ENCODE results near the gene DENND1B.

The DENND1B gene

DNA sequence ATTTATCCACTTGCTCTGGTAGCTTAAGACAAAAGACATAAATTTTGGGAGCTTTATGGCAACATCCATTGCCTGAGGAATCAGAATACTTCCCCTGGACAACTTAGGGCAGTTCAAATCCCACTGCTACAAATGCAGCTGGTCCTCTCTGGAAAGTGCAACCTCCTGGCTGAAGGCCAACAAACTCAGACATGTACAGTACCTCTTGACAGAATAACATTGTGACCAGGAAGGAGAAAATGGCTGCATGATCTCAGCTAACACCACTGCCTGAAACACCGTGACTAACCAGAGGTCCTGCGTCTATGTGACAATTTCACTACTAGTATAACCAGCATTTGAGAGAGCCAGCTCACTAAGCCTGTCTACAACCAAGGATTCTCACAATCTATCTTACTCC lies 288.3 kb downstream of the DENND1B start:
- no peak for DNase-seq (ENCODE audit: low spot score)
- Histone ChIP-seq H3K9me3 (ENCODE audit: severe bottlenecking) (no peaks in the 10 kb centered on the region), H3K27me3 (ENCODE audit: insufficient read depth, poor library complexity, severe bottlenecking) (no peaks in the 10 kb centered on the region), H3K27ac (ENCODE audit: poor library complexity, severe bottlenecking) (no peak overlapping the region), H3K4me1 (ENCODE audit: insufficient read depth, poor library complexity, severe bottlenecking) (no peaks in the 10 kb centered on the region), H3K4me3 (ENCODE audit: severe bottlenecking) (no peak overlapping the region), H3K36me3 (ENCODE audit: low read depth) (no peaks in the 10 kb centered on the region)
- TF ChIP-seq, protein P1, sequence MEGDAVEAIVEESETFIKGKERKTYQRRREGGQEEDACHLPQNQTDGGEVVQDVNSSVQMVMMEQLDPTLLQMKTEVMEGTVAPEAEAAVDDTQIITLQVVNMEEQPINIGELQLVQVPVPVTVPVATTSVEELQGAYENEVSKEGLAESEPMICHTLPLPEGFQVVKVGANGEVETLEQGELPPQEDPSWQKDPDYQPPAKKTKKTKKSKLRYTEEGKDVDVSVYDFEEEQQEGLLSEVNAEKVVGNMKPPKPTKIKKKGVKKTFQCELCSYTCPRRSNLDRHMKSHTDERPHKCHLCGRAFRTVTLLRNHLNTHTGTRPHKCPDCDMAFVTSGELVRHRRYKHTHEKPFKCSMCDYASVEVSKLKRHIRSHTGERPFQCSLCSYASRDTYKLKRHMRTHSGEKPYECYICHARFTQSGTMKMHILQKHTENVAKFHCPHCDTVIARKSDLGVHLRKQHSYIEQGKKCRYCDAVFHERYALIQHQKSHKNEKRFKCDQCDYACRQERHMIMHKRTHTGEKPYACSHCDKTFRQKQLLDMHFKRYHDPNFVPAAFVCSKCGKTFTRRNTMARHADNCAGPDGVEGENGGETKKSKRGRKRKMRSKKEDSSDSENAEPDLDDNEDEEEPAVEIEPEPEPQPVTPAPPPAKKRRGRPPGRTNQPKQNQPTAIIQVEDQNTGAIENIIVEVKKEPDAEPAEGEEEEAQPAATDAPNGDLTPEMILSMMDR (IDR thresholded peaks at IDR 0.05; ENCODE audit: poor library complexity, severe bottlenecking), result no peak
- no peak for ATAC-seq (ENCODE audit: low read depth)

DNA sequence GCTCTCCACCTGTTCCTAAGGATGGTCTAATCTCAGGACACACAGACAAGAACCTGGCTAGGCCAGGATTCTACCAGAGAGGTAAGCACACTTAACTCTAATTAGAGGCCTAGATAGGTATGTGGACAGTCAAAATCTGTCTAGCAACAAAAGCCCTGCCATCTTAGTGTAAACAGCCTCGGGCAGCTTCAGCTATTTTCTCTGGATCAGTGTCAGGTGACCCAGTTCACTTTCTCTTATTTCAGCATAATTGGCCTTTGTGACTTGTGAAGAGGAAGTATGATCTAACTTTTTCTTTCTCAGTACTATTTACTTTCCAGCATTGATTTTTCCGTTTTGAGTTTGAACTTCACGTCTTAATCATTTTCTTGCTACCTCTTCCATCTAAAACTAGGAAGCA lies 289.5 kb downstream of the DENND1B start:
- DNase-seq (ENCODE audit: low spot score), result no peak
- TF ChIP-seq, protein P1 (IDR thresholded peaks at IDR 0.05; ENCODE audit: poor library complexity, severe bottlenecking), result no peak
- ATAC-seq (ENCODE audit: low read depth), result no peak
- H3K27me3 ChIP-seq (ENCODE audit: insufficient read depth, poor library complexity, severe bottlenecking), result no peaks in the 10 kb centered on the region
- H3K9me3 ChIP-seq (ENCODE audit: severe bottlenecking), result no peaks in the 10 kb centered on the region
- no peaks in the 10 kb centered on the region for H3K36me3 ChIP-seq (ENCODE audit: low read depth)
- H3K27ac ChIP-seq (ENCODE audit: poor library complexity, severe bottlenecking), result no peak overlapping the region
- no peak overlapping the region for H3K4me3 ChIP-seq (ENCODE audit: severe bottlenecking)
- no peaks in the 10 kb centered on the region for H3K4me1 ChIP-seq (ENCODE audit: insufficient read depth, poor library complexity, severe bottlenecking)

DNA sequence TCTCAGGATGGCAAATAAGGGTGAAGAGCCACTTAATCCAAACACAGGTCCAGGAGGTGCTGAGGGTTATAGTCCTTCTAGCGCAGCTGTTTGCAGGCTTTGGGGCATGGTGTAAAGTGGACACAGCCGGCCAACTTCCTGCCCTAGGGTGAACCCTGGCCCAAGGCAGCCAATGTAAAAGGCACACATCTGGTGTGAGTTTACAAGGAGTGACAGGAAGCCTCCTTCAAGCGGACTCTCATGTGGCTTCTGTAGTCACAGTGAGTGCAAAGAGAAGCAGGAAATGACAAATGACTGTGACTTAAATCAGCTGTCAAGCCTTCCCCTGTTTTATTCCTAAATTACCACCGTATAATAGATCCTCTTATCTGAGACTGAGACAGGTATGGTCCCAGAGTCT lies 294.2 kb downstream of the DENND1B start:
- H3K27me3 ChIP-seq (ENCODE audit: insufficient read depth, poor library complexity, severe bottlenecking), result peaks cover 5% of the 10 kb centered on the region
- no peak overlapping the region for H3K27ac ChIP-seq (ENCODE audit: poor library complexity, severe bottlenecking)
- H3K4me3 ChIP-seq (ENCODE audit: severe bottlenecking), result no peak overlapping the region
- no peaks in the 10 kb centered on the region for H3K36me3 ChIP-seq (ENCODE audit: low read depth)
- TF ChIP-seq, protein P1 (IDR thresholded peaks at IDR 0.05; ENCODE audit: poor library complexity, severe bottlenecking), result no peak
- no peak; the same call in 2 of the 3 replicates for ATAC-seq (ENCODE audit: low read depth)
- H3K9me3 ChIP-seq (ENCODE audit: severe bottlenecking), result no peaks in the 10 kb centered on the region
- no peak for DNase-seq (ENCODE audit: low spot score)
- H3K4me1 ChIP-seq (ENCODE audit: insufficient read depth, poor library complexity, severe bottlenecking), result no peaks in the 10 kb centered on the region

- H3K9me3 ChIP-seq (ENCODE audit: severe bottlenecking), result no peaks in the 10 kb centered on the region
- no peaks in the 10 kb centered on the region for H3K4me1 ChIP-seq (ENCODE audit: insufficient read depth, poor library complexity, severe bottlenecking)
- H3K4me3 ChIP-seq (ENCODE audit: severe bottlenecking), result no peak overlapping the region
- H3K36me3 ChIP-seq (ENCODE audit: low read depth), result no peaks in the 10 kb centered on the region
- TF ChIP-seq, protein P1 (IDR thresholded peaks at IDR 0.05; ENCODE audit: poor library complexity, severe bottlenecking), result no peak
- H3K27me3 ChIP-seq (ENCODE audit: insufficient read depth, poor library complexity, severe bottlenecking), result peaks cover 5% of the 10 kb centered on the region
- H3K27ac ChIP-seq (ENCODE audit: poor library complexity, severe bottlenecking), result no peak overlapping the region
- ATAC-seq (ENCODE audit: low read depth) (no peak), DNase-seq (ENCODE audit: low spot score) (no peak)
Measured at GRCh38 chr1:197480446-197480845, 294.8 kb downstream of the DENND1B start.

DNA sequence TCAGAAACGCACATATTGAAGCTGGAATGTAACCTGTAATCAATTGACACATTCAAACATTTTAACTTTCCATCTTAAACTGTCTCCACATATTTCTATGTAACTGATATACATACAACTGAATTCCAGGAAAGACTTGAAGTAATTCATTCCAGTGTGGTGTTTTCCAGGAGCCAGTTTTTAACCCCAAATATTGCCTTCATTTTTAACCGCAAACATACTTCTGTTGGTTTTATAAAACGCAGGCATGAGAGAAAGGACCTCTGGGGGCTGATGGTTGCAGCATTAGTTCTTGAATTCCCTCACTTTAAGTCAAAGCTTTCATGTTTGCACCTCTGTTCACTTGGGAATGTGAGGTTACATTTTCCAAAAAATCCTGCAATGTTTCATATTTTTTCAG lies 303.1 kb downstream of the DENND1B start:
- H3K27me3 ChIP-seq (ENCODE audit: insufficient read depth, poor library complexity, severe bottlenecking), result no peaks in the 10 kb centered on the region
- H3K4me1 ChIP-seq (ENCODE audit: insufficient read depth, poor library complexity, severe bottlenecking), result no peaks in the 10 kb centered on the region
- ATAC-seq (ENCODE audit: low read depth), result no peak
- H3K36me3 ChIP-seq (ENCODE audit: low read depth), result no peaks in the 10 kb centered on the region
- TF ChIP-seq, protein P1 (IDR thresholded peaks at IDR 0.05; ENCODE audit: poor library complexity, severe bottlenecking), result no peak
- no peaks in the 10 kb centered on the region for H3K9me3 ChIP-seq (ENCODE audit: severe bottlenecking)
- no peak for DNase-seq (ENCODE audit: low spot score)
- no peak overlapping the region for H3K27ac ChIP-seq (ENCODE audit: poor library complexity, severe bottlenecking)
- no peak overlapping the region for H3K4me3 ChIP-seq (ENCODE audit: severe bottlenecking)
